Endothelial cell of umbilical vein (primary cell): Measurements from ENCODE around the gene DLEC1. TPM values are rescaled to one million over a fixed set of nuclear protein-coding genes. Genes with fewer than 3 reads are reported as not detected.

Experiments
- BruUV-seq: library from RNA; stranded (reverse); fragments of 400-500 nt; replicated peaks from 2 replicates; lab custom pipeline; 2021; lab: Mats Ljungman, UMichigan
- CTCF ChIA-PET: fragments of 300-600, 350-600 bp; sonication (Branson Sonifier 250); formaldehyde crosslinking; loops from one replicate; lab custom pipeline; 2021; ENCODE audit warnings: antibody characterized with exemption, inconsistent platforms; lab: Charles Lee
- POLR2A ChIA-PET: fragments of 300-600, 350-600 bp; sonication (Branson Sonifier 250); formaldehyde crosslinking; loops from one replicate; lab custom pipeline; 2021; ENCODE audit warnings: antibody characterized with exemption, inconsistent platforms; lab: Charles Lee
- DNase-seq: peaks from one replicate; pipeline ENCODE4 v3.0.0-alpha.2; 2011; ENCODE audit warnings: low read depth, low spot score
- FAIRE-seq: peaks from 2 replicates; lab custom pipeline; 2011; peaks lifted over from hg19 to GRCh38; lab: Jason Lieb, UNC
- H2AFZ ChIP-seq: 2 replicates; pipeline ENCODE4 v1.6.0; 2012; ENCODE audit warnings: low read depth, low read length, control low read depth, inconsistent platforms
- H3K27ac ChIP-seq: 2 replicates; pipeline ENCODE4 v1.5.1; 2011; ENCODE audit warnings: low read depth, mild to moderate bottlenecking, control low read depth, low read length, moderate library complexity; ENCODE audit not compliant: insufficient read depth
- H3K27me3 ChIP-seq, 2 experiments: 2 replicates each; pipeline versions ENCODE4 v1.6.0 to v1.6.1; 2011; ENCODE audit warnings: low read length in 2 of 2, mixed read lengths in 1 of 2; ENCODE audit not compliant: control insufficient read depth in 2 of 2, insufficient read depth in 2 of 2
- H3K36me3 ChIP-seq, 2 experiments: 2 replicates in 1 of 2; 3 replicates in 1 of 2; pipeline ENCODE4 v1.5.1; 2011; ENCODE audit warnings: low read length in 2 of 2, mild to moderate bottlenecking in 1 of 2, moderate library complexity in 1 of 2; ENCODE audit not compliant: control insufficient read depth in 2 of 2, insufficient read depth in 2 of 2; ENCODE audit errors: extremely low read depth in 1 of 2
- H3K4me1 ChIP-seq: 3 replicates; pipeline ENCODE4 v1.5.1; 2011; ENCODE audit warnings: mild to moderate bottlenecking, low read length; ENCODE audit not compliant: control insufficient read depth, insufficient read depth; ENCODE audit errors: extremely low read depth
- H3K4me2 ChIP-seq: 2 replicates; pipeline ENCODE4 v1.6.1; 2011; ENCODE audit warnings: low read length, control low read depth, mixed read lengths; ENCODE audit not compliant: insufficient read depth
- H3K4me3 ChIP-seq, 3 experiments: fragments of 200-600 bp in 1 of 3; sonication (generic), shearing (Covaris generic) in 1 of 3; replicated peaks in 1 of 3; 2 replicates each; pipeline ENCODE4 v1.5.1; 2011 to 2016; ENCODE audit warnings: control low read depth in 3 of 3, low read length in 3 of 3, mild to moderate bottlenecking in 2 of 3, inconsistent platforms in 1 of 3, low read depth in 1 of 3, moderate library complexity in 1 of 3; ENCODE audit not compliant: insufficient read depth in 1 of 3
- H3K79me2 ChIP-seq: 2 replicates; pipeline ENCODE4 v1.6.0; 2012; ENCODE audit warnings: low read length, inconsistent platforms; ENCODE audit not compliant: control insufficient read depth, insufficient read depth
- H3K9ac ChIP-seq: replicated peaks from 2 replicates; pipeline ENCODE3; 2011; ENCODE audit warnings: low read length, control low read depth; ENCODE audit not compliant: insufficient read depth; ENCODE audit errors: extremely low read depth
- H3K9me1 ChIP-seq: replicated peaks from 3 replicates; pipeline ENCODE4 v1.6.0; 2011; ENCODE audit warnings: mild to moderate bottlenecking, low read length; ENCODE audit not compliant: control insufficient read depth, insufficient read depth; ENCODE audit errors: extremely low read depth
- H3K9me3 ChIP-seq: replicated peaks from 2 replicates; pipeline ENCODE4 v1.5.1; 2012; ENCODE audit warnings: low read length, inconsistent platforms; ENCODE audit not compliant: control insufficient read depth, insufficient read depth
- H4K20me1 ChIP-seq: replicated peaks from 2 replicates; pipeline ENCODE3; 2011; ENCODE audit warnings: mild to moderate bottlenecking, low read length; ENCODE audit not compliant: control insufficient read depth, insufficient read depth; ENCODE audit errors: extremely low read depth
- EZH2 ChIP-seq: IDR thresholded peaks from 2 replicates; pipeline ENCODE4 v1.6.1; 2012; ENCODE audit warnings: borderline replicate concordance, low read depth, mild to moderate bottlenecking, moderate library complexity, low read length, inconsistent platforms; ENCODE audit not compliant: severe bottlenecking
- FOS ChIP-seq: IDR thresholded peaks from 2 replicates; pipeline ENCODE4 v1.6.1; 2011; ENCODE audit warnings: mild to moderate bottlenecking, low read length, moderate library complexity, borderline replicate concordance; ENCODE audit not compliant: insufficient read depth
- GATA2 ChIP-seq: IDR thresholded peaks from 2 replicates; pipeline ENCODE4 v1.7.0; 2011; ENCODE audit warnings: low read depth, mild to moderate bottlenecking, moderate library complexity, mixed read lengths, low read length; ENCODE audit not compliant: insufficient read length, insufficient read depth
- JUN ChIP-seq: IDR thresholded peaks from 2 replicates; pipeline ENCODE4 v1.6.1; 2011; ENCODE audit warnings: borderline replicate concordance, low read depth; ENCODE audit not compliant: insufficient read length, insufficient read depth
- MYC ChIP-seq: IDR thresholded peaks from one replicate; pipeline ENCODE4 v1.6.1; 2011; ENCODE audit warnings: mild to moderate bottlenecking, low read depth, low read length
- POLR2A ChIP-seq: IDR thresholded peaks from 2 replicates; pipeline ENCODE4 v1.6.1; 2012; ENCODE audit warnings: low read depth, mild to moderate bottlenecking, control low read depth, low read length
- POLR2AphosphoS5 ChIP-seq: IDR thresholded peaks from 2 replicates; pipeline ENCODE4 v1.6.1; 2012; ENCODE audit warnings: low read depth, mild to moderate bottlenecking, control low read depth, low read length, moderate library complexity; ENCODE audit not compliant: insufficient read depth
- dilution Hi-C: fragments of 300-500 bp; cut with MboI; formaldehyde crosslinking; loops from one replicate; pipeline ENCODE4 v1.15.0; 2019; ENCODE audit warnings: low sequenced_read_pairs; ENCODE audit not compliant: extremely low pct_ligation_motif_present
- intact Hi-C: fragments of 100-400 bp; cut with micrococcal nuclease; formaldehyde crosslinking; loops from one replicate; pipeline ENCODE4 v1.10.0; 2022
- polyA plus RNA-seq, 4 experiments: library from polyadenylated mRNA; depleted of rRNA in 3 of 4; stranded (reverse) in 3 of 4; unstranded in 1 of 4; fragments of >200 nt; gene quantifications; 2 replicates each; pipeline versions ENCODE4 v1.2.1 to v1.2.3, GENCODE V29; 2011 to 2012; ENCODE audit warnings: missing spikeins in 1 of 4
- total RNA-seq: library from RNA; stranded (reverse); gene quantifications from 2 replicates; pipeline ENCODE4 v1.2.3, GENCODE V29; 2021
- TF ChIP-seq, protein P1 (sequence below): IDR thresholded peaks from 2 replicates; pipeline ENCODE4 v1.6.1; 2011; ENCODE audit not compliant: insufficient read depth, insufficient read length
- TF ChIP-seq, protein P2 (sequence below), 2 donors: IDR thresholded peaks; 1 replicate in 1 of 2; 2 replicates in 1 of 2; pipeline ENCODE4 v1.5.1; 2011; ENCODE audit warnings: low read length in 2 of 2, mild to moderate bottlenecking in 2 of 2, moderate library complexity in 2 of 2, control low read depth in 1 of 2, inconsistent platforms in 1 of 2, low read depth in 1 of 2; ENCODE audit not compliant: insufficient read depth in 1 of 2; ENCODE audit errors: extremely low read depth in 1 of 2

Gene DLEC1
- total and polyA plus RNA-seq, 2 donors (not counting 3 experiments of a cell fraction or from before 2014, with no cell fraction given): not detected

DNA sequence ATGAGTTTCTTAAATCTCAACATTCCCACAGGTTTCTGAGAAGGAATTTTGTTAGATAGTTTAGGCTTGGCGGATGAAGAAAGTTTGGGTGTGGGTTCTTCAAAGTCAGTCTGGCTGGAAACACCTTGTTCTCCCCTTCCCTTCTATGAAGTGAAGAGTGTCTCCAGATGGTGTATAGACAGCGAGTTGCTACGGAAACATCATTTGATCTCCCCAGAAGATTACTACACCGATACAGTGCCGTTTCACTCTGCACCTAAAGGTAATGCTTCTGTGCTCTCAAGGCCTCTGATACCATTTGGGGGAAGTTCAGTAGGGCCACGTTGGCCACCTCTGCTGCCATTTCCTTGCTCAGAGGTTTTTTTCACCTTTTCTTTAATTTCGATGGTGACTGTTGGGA lies 20.6 kb downstream of the DLEC1 start:
- CTCF ChIA-PET: no interaction called here
- dilution Hi-C loops: no loop called here
- Histone ChIP-seq H3K79me2 (no peaks in the 10 kb centered on the region), H3K36me3 (no peaks in the 10 kb centered on the region), H3K4me2 (no peak overlapping the region), H3K27me3 (no peaks in the 10 kb centered on the region), H3K9me3 (no peaks in the 10 kb centered on the region), H3K9ac (no peak overlapping the region), H3K27ac (no peak overlapping the region), H3K4me3 (no peak overlapping the region), H2AFZ (no peak overlapping the region), H3K4me1 (no peaks in the 10 kb centered on the region), H4K20me1 (no peaks in the 10 kb centered on the region), H3K9me1 (no peaks in the 10 kb centered on the region)
- BruUV-seq: no TSS peak
- intact Hi-C loops: no loop called here
- TF ChIP-seq, protein P1, sequence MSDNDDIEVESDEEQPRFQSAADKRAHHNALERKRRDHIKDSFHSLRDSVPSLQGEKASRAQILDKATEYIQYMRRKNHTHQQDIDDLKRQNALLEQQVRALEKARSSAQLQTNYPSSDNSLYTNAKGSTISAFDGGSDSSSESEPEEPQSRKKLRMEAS: no peak
- TF ChIP-seq POLR2A (no peak), EZH2 (no peak), GATA2 (no peak), FOS (no peak), POLR2AphosphoS5 (no peak), JUN (no peak), MYC (no peak)
- TF ChIP-seq, protein P2, sequence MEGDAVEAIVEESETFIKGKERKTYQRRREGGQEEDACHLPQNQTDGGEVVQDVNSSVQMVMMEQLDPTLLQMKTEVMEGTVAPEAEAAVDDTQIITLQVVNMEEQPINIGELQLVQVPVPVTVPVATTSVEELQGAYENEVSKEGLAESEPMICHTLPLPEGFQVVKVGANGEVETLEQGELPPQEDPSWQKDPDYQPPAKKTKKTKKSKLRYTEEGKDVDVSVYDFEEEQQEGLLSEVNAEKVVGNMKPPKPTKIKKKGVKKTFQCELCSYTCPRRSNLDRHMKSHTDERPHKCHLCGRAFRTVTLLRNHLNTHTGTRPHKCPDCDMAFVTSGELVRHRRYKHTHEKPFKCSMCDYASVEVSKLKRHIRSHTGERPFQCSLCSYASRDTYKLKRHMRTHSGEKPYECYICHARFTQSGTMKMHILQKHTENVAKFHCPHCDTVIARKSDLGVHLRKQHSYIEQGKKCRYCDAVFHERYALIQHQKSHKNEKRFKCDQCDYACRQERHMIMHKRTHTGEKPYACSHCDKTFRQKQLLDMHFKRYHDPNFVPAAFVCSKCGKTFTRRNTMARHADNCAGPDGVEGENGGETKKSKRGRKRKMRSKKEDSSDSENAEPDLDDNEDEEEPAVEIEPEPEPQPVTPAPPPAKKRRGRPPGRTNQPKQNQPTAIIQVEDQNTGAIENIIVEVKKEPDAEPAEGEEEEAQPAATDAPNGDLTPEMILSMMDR (IDR thresholded peaks at IDR 0.05; ENCODE audit: extremely low read depth in 1 of 2, insufficient read depth in 1 of 2, low read depth in 1 of 2, low read length in 2 of 2): no peak
- POLR2A ChIA-PET: no interaction called here
- FAIRE-seq: no peak
- DNase-seq: no peak
